ENCODE data around the gene COBLL1.

DNA sequence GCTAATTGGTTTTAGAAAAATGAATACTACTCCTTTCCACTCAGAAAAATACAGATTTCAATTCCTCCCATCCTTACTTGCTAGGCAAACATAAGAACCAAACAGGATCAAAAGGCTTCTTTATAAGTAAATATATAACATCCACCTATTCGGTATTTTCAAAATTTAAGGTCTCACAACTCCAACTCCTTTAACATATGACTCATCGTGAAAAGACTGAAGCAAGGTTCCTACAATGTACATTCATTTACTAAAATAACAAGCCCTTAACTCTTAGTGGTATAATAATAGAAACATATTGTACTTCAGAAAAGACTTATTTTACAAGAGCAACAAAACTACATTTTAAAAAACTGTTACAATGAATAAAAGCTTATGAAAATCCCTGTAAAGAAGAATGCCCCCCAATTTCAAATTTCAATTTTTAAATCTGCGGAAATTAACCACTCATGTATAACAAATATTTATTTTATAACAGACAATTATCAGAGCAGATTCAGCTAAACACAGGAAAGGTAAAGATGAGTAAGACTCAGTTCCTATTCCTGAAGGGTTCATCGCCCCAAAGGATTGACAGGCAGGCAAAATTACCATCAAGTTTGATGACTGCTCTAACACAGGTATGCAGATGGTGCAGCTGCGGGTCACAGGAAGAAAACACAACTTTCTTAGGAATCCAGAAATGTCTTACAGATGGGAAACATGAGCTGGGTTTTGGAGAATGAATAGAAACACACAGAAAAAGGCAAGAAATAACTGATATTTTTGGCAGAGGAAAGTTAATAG is 96.4 kb downstream of the COBLL1 start:
- TF ChIP-seq, protein P1, sequence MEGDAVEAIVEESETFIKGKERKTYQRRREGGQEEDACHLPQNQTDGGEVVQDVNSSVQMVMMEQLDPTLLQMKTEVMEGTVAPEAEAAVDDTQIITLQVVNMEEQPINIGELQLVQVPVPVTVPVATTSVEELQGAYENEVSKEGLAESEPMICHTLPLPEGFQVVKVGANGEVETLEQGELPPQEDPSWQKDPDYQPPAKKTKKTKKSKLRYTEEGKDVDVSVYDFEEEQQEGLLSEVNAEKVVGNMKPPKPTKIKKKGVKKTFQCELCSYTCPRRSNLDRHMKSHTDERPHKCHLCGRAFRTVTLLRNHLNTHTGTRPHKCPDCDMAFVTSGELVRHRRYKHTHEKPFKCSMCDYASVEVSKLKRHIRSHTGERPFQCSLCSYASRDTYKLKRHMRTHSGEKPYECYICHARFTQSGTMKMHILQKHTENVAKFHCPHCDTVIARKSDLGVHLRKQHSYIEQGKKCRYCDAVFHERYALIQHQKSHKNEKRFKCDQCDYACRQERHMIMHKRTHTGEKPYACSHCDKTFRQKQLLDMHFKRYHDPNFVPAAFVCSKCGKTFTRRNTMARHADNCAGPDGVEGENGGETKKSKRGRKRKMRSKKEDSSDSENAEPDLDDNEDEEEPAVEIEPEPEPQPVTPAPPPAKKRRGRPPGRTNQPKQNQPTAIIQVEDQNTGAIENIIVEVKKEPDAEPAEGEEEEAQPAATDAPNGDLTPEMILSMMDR (IDR thresholded peaks at IDR 0.05; ENCODE audit: low read depth, low read length), result no peak
- TF ChIP-seq POLR2A (IDR thresholded peaks at IDR 0.05; ENCODE audit: extremely low read depth, insufficient read length), result no peak
- TF ChIP-seq, protein P2, sequence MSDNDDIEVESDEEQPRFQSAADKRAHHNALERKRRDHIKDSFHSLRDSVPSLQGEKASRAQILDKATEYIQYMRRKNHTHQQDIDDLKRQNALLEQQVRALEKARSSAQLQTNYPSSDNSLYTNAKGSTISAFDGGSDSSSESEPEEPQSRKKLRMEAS (IDR thresholded peaks at IDR 0.05; ENCODE audit: low read depth, low read length), result no peak
